ENCODE data around the gene TEX53. TPM values are rescaled to one million over a fixed set of nuclear protein-coding genes. Genes with fewer than 3 reads are reported as not detected.

TEX53 gene
- total and polyA plus RNA-seq, 2 of the 8 experiments (the other 6 are each of a cell fraction or from before 2014, with no cell fraction given), result not detected

- TF ChIP-seq BACH1 (IDR thresholded peaks at IDR 0.05; ENCODE audit: low read length), result no peak
These were observed 32.7 kb upstream of the TEX53 start (continued) for GRCh38 chr9:114690308-114690707.

Data from H1 (cell line).